HepG2 (cell line): Measurements from ENCODE around the gene YY1AP1. TPM values are rescaled to one million over a fixed set of nuclear protein-coding genes. Genes with fewer than 3 reads are reported as not detected.

ENCODE experiments used
- ATAC-seq: fragments of 200-7000 bp; cut with Tn5 transposase; 3 replicates; pipeline ENCODE4 v1.9.1; 2020; ENCODE audit warnings: mild to moderate bottlenecking, moderate library complexity
- BruUV-seq: library from RNA; stranded (reverse); fragments of 400-500 nt; replicated peaks from 2 replicates; lab custom pipeline; 2021; lab: Mats Ljungman, UMichigan
- CTCF ChIA-PET: fragments of 300-600 bp; formaldehyde crosslinking; extraction: SDS; loops from one replicate; lab custom pipeline; 2021; ENCODE audit warnings: low total read pairs, inconsistent platforms, low intra/inter-chr PET ratio; lab: Yijun Ruan, JAX
- POLR2A ChIA-PET: fragments of 350-600 bp; sonication (Branson Sonifier 250); formaldehyde crosslinking; loops from one replicate; lab custom pipeline; 2020; ENCODE audit warnings: antibody characterized with exemption, inconsistent platforms; lab: Yijun Ruan, JAX
- DNase-seq: peaks from one replicate; pipeline ENCODE4 v3.0.0-alpha.2; 2015; ENCODE audit warnings: low spot score
- FAIRE-seq: peaks from 3 replicates; lab custom pipeline; 2011; peaks lifted over from hg19 to GRCh38; lab: Jason Lieb, UNC
- H2AFZ ChIP-seq: one replicate; pipeline ENCODE4 v1.6.1; 2011; ENCODE audit warnings: low read length, inconsistent platforms
- H3K27ac ChIP-seq: fragments of 300-600 bp; 3 replicates; pipeline ENCODE4 v1.8.0; 2011; ENCODE audit warnings: mixed run types, mild to moderate bottlenecking, mixed read lengths, low read length, inconsistent platforms; ENCODE audit not compliant: insufficient read depth; ENCODE audit errors: extremely low read length
- H3K27me3 ChIP-seq, 2 experiments: fragments of 200-600 bp in 1 of 2; 2 replicates in 1 of 2; 3 replicates in 1 of 2; pipeline versions ENCODE4 v1.6.0 to v1.8.0; 2011; ENCODE audit warnings: low read length in 2 of 2, mild to moderate bottlenecking in 2 of 2, moderate library complexity in 2 of 2, inconsistent platforms in 1 of 2; ENCODE audit not compliant: insufficient read depth in 2 of 2, control insufficient read depth in 1 of 2
- H3K36me3 ChIP-seq, 2 experiments: fragments of 200-600 bp in 1 of 2; replicated peaks in 1 of 2; 2 replicates in 1 of 2; 3 replicates in 1 of 2; pipeline versions ENCODE4 v1.5.1 to v1.8.0; 2011; ENCODE audit warnings: low read length in 2 of 2, inconsistent platforms in 1 of 2; ENCODE audit not compliant: insufficient read depth in 2 of 2, control insufficient read depth in 1 of 2
- H3K4me1 ChIP-seq: 2 replicates; pipeline ENCODE4 v1.5.1; 2012; ENCODE audit warnings: low read length, inconsistent platforms; ENCODE audit not compliant: insufficient read depth
- H3K4me2 ChIP-seq: 2 replicates; pipeline ENCODE4 v1.6.0; 2011; ENCODE audit warnings: low read depth, low read length, inconsistent platforms
- H3K4me3 ChIP-seq, 3 experiments: fragments of 200-600 bp in 1 of 3; sonication (generic), shearing (Covaris generic) in 1 of 3; replicated peaks in 1 of 3; 2 replicates each; pipeline ENCODE4 v1.5.1; 2011 to 2016; ENCODE audit warnings: low read length in 3 of 3, inconsistent platforms in 2 of 3, low read depth in 2 of 3, mild to moderate bottlenecking in 2 of 3, control low read depth in 1 of 3, mixed read lengths in 1 of 3; ENCODE audit not compliant: insufficient read depth in 1 of 3
- H3K79me2 ChIP-seq: one replicate; pipeline ENCODE4 v1.6.1; 2011; ENCODE audit warnings: low read length, inconsistent platforms; ENCODE audit not compliant: insufficient read depth
- H3K9ac ChIP-seq: 2 replicates; pipeline ENCODE4 v1.6.0; 2011; ENCODE audit warnings: mild to moderate bottlenecking, low read depth, low read length, inconsistent platforms; ENCODE audit not compliant: insufficient read depth
- H3K9me3 ChIP-seq: 2 replicates; pipeline ENCODE4 v1.5.1; 2012; ENCODE audit warnings: mild to moderate bottlenecking, low read length
- H4K20me1 ChIP-seq: 2 replicates; pipeline ENCODE4 v1.6.0; 2011; ENCODE audit warnings: inconsistent platforms, mild to moderate bottlenecking, low read length, moderate library complexity; ENCODE audit not compliant: insufficient read depth
- CEBPB ChIP-seq: IDR thresholded peaks from 2 replicates; pipeline ENCODE4 v1.6.1; 2011; ENCODE audit warnings: low read depth, low read length, improper control_type of control experiment, borderline replicate concordance
- FOXA1 ChIP-seq, 2 experiments: fragments of 450-650 bp in 1 of 2; sonication (generic) in 1 of 2; formaldehyde crosslinking in 1 of 2; IDR thresholded peaks; 2 replicates each; pipeline versions ENCODE4 v1.4.0 to v1.6.1; 2016 to 2020; ENCODE audit warnings: missing genetic modification reagents in 1 of 2
- FOXA3 ChIP-seq: IDR thresholded peaks from 2 replicates; pipeline ENCODE4 v1.6.1; 2016; ENCODE audit warnings: missing genetic modification reagents, missing compliant biosample characterization
- GATAD2A ChIP-seq: IDR thresholded peaks from 2 replicates; pipeline ENCODE4 v1.6.1; 2016
- HIVEP1 ChIP-seq: sonication (generic); formaldehyde crosslinking; IDR thresholded peaks from 2 replicates; pipeline ENCODE4 v1.4.0; 2020; ENCODE audit warnings: mild to moderate bottlenecking, missing genetic modification reagents
- HNF4A ChIP-seq: sonication (generic); formaldehyde crosslinking; IDR thresholded peaks from 2 replicates; pipeline ENCODE4 v1.4.0; 2020; ENCODE audit warnings: missing genetic modification reagents
- KLF16 ChIP-seq, 2 experiments: sonication (generic) in 1 of 2; formaldehyde crosslinking in 1 of 2; IDR thresholded peaks; 2 replicates each; pipeline versions ENCODE4 v1.6.1 to v1.8.0; 2016 to 2023; ENCODE audit warnings: missing genetic modification reagents in 2 of 2, missing compliant biosample characterization in 1 of 2
- MEIS2 ChIP-seq: sonication (generic); formaldehyde crosslinking; IDR thresholded peaks from 2 replicates; pipeline ENCODE4 v1.9.0; 2021; ENCODE audit warnings: mild to moderate bottlenecking, missing genetic modification reagents
- NR2F6 ChIP-seq, 2 experiments: IDR thresholded peaks; 2 replicates each; pipeline ENCODE4 v1.6.1; 2016; ENCODE audit warnings: antibody characterized with exemption in 1 of 2, mild to moderate bottlenecking in 1 of 2
- RAD21 ChIP-seq: fragments of 450-650 bp; formaldehyde crosslinking; IDR thresholded peaks from 2 replicates; pipeline ENCODE4 v1.5.0; 2020; ENCODE audit warnings: mild to moderate bottlenecking
- RELA ChIP-seq: sonication (generic); formaldehyde crosslinking; IDR thresholded peaks from 2 replicates; pipeline ENCODE4 v1.4.0; 2020; ENCODE audit warnings: missing genetic modification reagents
- RORA ChIP-seq: sonication (generic); formaldehyde crosslinking; IDR thresholded peaks from 2 replicates; pipeline ENCODE4 v1.5.0; 2020; ENCODE audit warnings: mild to moderate bottlenecking, missing genetic modification reagents, moderate library complexity
- SOX13 ChIP-seq, 3 experiments: fragments of 450-650 bp in 1 of 3; sonication (generic) in 1 of 3; formaldehyde crosslinking in 1 of 3; IDR thresholded peaks in 2 of 3; conservative IDR thresholded peaks in 1 of 3; 2 replicates each; pipeline versions ENCODE4 v1.5.0 to v1.6.1; 2016 to 2020; ENCODE audit warnings: antibody characterized with exemption in 1 of 3, mild to moderate bottlenecking in 1 of 3, missing compliant biosample characterization in 1 of 3, missing genetic modification reagents in 1 of 3, moderate library complexity in 1 of 3
- SOX5 ChIP-seq: IDR thresholded peaks from 2 replicates; pipeline ENCODE4 v1.6.1; 2016; ENCODE audit warnings: borderline replicate concordance
- SOX6 ChIP-seq, 2 experiments: fragments of 450-650 bp in 1 of 2; sonication (generic) in 1 of 2; formaldehyde crosslinking in 1 of 2; IDR thresholded peaks; 2 replicates each; pipeline versions ENCODE4 v1.4.0 to v1.6.1; 2017 to 2020; ENCODE audit warnings: antibody characterized with exemption in 1 of 2, mild to moderate bottlenecking in 1 of 2, missing genetic modification reagents in 1 of 2
- TEAD3 ChIP-seq: optimal IDR thresholded peaks from 2 replicates; pipeline ENCODE3; 2016; ENCODE audit warnings: borderline replicate concordance
- ZNF317 ChIP-seq: sonication (generic); formaldehyde crosslinking; IDR thresholded peaks from 2 replicates; pipeline ENCODE4 v1.5.0; 2020; ENCODE audit warnings: mild to moderate bottlenecking, missing genetic modification reagents
- ZSCAN20 ChIP-seq: sonication (generic); formaldehyde crosslinking; IDR thresholded peaks from 2 replicates; pipeline ENCODE4 v1.4.0; 2020; ENCODE audit warnings: missing genetic modification reagents, mild to moderate bottlenecking, borderline replicate concordance
- WGBS: methylation state at CpG from one replicate; pipeline ENCODE4 v1.1.6; 2017; ENCODE audit warnings: low lambda C conversion rate; 5-methylcytosine and 5-hydroxymethylcytosine counted together
- in situ Hi-C: cut with HindIII; loops from 2 replicates; pipeline ENCODE4 v1.10.0; 2017; ENCODE audit warnings: low pct_unique_long_range_greater_than_20kb; ENCODE audit not compliant: extremely low pct_ligation_motif_present
- intact Hi-C: fragments of 100-400 bp; cut with micrococcal nuclease; formaldehyde crosslinking; loops from one replicate; pipeline ENCODE4 v1.10.0; 2022; ENCODE audit not compliant: unreplicated experiment
- polyA plus RNA-seq, 8 experiments: library from polyadenylated mRNA; depleted of rRNA in 3 of 8; stranded (reverse) in 7 of 8; unstranded in 1 of 8; fragments of >200 nt; fragmentation: Illumina TruSeq in 4 of 8; extraction: Trizol in 4 of 8; gene quantifications; 2 replicates each; pipeline versions ENCODE4 v1.2.1 to v1.2.3, GENCODE V29; 2011 to 2016; ENCODE audit warnings: low read depth in 4 of 8, missing spikeins in 1 of 8, mixed read lengths in 1 of 8; ENCODE audit not compliant: insufficient read depth in 1 of 8
- total RNA-seq, 5 experiments: library from RNA; depleted of rRNA; stranded (reverse); fragments of >200 nt; fragmentation: Illumina TruSeq; extraction: Trizol; gene quantifications; 2 replicates each; pipeline ENCODE4 v1.2.3, GENCODE V29; 2016; ENCODE audit warnings: low read depth in 1 of 5
- TF ChIP-seq, protein P1 (sequence below): sonication (generic); formaldehyde crosslinking; IDR thresholded peaks from 2 replicates; pipeline ENCODE4 v1.5.0; 2020; ENCODE audit warnings: mild to moderate bottlenecking, missing genetic modification reagents, borderline replicate concordance

YY1AP1 gene
- total and polyA plus RNA-seq, 2 of the 13 experiments (the other 11 are each of a cell fraction or from before 2014, with no cell fraction given): 28.5 to 69.4 TPM

- 35% methylated on average over 11 of the region's 11 CpGs for WGBS
- FAIRE-seq (peak; percentile 74), ATAC-seq (peak; percentile 95), DNase-seq (peak; percentile 83)
- ChIA-PET CTCF (no interaction called here), POLR2A (interaction anchor here (0.7 kb wide), 1 partner anchor 32 kb away, joined by 5 read pairs; no protein-coding TSS in a partner anchor)
- H3K4me1 ChIP-seq: peaks cover 46% of the 10 kb centered on the region
- H3K4me2 ChIP-seq: peak overlapping the region; percentile 43
- H3K27ac ChIP-seq: no peak overlapping the region
- no TSS peak for BruUV-seq
- peaks cover 11% of the 10 kb centered on the region for H3K9me3 ChIP-seq
- no peak overlapping the region for H3K4me3 ChIP-seq
- H4K20me1 ChIP-seq: no peaks in the 10 kb centered on the region
- H3K9ac ChIP-seq: no peak overlapping the region
- intact Hi-C loops (no loop called here), in situ Hi-C loops (no loop called here)
- no peaks in the 10 kb centered on the region for H3K36me3 ChIP-seq
- no peaks in the 10 kb centered on the region for H3K79me2 ChIP-seq
- H2AFZ ChIP-seq: no peak overlapping the region
- no peaks in the 10 kb centered on the region; a peak in 1 of 5 replicates for H3K27me3 ChIP-seq
- TF ChIP-seq SOX13 (IDR thresholded peaks at IDR 0.05) (no peak), SOX13 (CRISPR knock-in tag; conservative IDR thresholded peaks at IDR 0.05 in 1 of 2, IDR thresholded peaks at IDR 0.05 in 1 of 2) (peak in 1 of 2 experiments; percentile 72; a peak in 2 of 4 replicates), HNF4A (0 out of 2 replicates have a peak, but pooled peaks have one; percentile 15), RORA (no peak), SOX5 (CRISPR knock-in tag) (peak; percentile 70; the same call in 1 of the 2 replicates), ZSCAN20 (CRISPR knock-in tag) (no peak), RAD21 (CRISPR knock-in tag) (peak; percentile 49; the same call in 1 of the 2 replicates), SOX6 (IDR thresholded peaks at IDR 0.05) (no peak), SOX6 (CRISPR knock-in tag; IDR thresholded peaks at IDR 0.05) (peak; percentile 67; the same call in 1 of the 2 replicates), CEBPB (peak; percentile 76; the same call in 1 of the 2 replicates), MEIS2 (peak; percentile 52; the same call in 1 of the 2 replicates), HIVEP1 (CRISPR knock-in tag) (peak; percentile 97), GATAD2A (CRISPR knock-in tag) (peak; percentile 37; the same call in 1 of the 2 replicates), NR2F6 (IDR thresholded peaks at IDR 0.05) (no peak), NR2F6 (CRISPR knock-in tag; IDR thresholded peaks at IDR 0.05) (0 out of 2 replicates have a peak, but pooled peaks have one; percentile 18), FOXA1 (IDR thresholded peaks at IDR 0.05) (no peak), FOXA1 (CRISPR knock-in tag; IDR thresholded peaks at IDR 0.05) (peak; percentile 75), RELA (CRISPR knock-in tag) (peak; percentile 78; the same call in 1 of the 2 replicates), FOXA3 (peak; percentile 53; the same call in 1 of the 2 replicates), TEAD3 (CRISPR knock-in tag) (peak; percentile 62), KLF16 (CRISPR knock-in tag; IDR thresholded peaks at IDR 0.05) (0 out of 4 replicates have a peak, but pooled peaks of 1 of the 2 experiments have one; percentile 25), ZNF317 (CRISPR knock-in tag) (peak; percentile 52; the same call in 1 of the 2 replicates)
- TF ChIP-seq, protein P1, sequence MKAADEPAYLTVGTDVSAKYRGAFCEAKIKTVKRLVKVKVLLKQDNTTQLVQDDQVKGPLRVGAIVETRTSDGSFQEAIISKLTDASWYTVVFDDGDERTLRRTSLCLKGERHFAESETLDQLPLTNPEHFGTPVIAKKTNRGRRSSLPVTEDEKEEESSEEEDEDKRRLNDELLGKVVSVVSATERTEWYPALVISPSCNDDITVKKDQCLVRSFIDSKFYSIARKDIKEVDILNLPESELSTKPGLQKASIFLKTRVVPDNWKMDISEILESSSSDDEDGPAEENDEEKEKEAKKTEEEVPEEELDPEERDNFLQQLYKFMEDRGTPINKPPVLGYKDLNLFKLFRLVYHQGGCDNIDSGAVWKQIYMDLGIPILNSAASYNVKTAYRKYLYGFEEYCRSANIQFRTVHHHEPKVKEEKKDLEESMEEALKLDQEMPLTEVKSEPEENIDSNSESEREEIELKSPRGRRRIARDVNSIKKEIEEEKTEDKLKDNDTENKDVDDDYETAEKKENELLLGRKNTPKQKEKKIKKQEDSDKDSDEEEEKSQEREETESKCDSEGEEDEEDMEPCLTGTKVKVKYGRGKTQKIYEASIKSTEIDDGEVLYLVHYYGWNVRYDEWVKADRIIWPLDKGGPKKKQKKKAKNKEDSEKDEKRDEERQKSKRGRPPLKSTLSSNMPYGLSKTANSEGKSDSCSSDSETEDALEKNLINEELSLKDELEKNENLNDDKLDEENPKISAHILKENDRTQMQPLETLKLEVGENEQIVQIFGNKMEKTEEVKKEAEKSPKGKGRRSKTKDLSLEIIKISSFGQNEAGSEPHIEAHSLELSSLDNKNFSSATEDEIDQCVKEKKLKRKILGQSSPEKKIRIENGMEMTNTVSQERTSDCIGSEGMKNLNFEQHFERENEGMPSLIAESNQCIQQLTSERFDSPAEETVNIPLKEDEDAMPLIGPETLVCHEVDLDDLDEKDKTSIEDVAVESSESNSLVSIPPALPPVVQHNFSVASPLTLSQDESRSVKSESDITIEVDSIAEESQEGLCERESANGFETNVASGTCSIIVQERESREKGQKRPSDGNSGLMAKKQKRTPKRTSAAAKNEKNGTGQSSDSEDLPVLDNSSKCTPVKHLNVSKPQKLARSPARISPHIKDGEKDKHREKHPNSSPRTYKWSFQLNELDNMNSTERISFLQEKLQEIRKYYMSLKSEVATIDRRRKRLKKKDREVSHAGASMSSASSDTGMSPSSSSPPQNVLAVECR (CRISPR knock-in tag): peak; percentile 34; the same call in 1 of the 2 replicates
These were observed 40.1 kb downstream of the YY1AP1 start for GRCh38 chr1:155648207-155649147.
